ENCODE results near the gene SETD2. TPM values are rescaled to one million over a fixed set of nuclear protein-coding genes. Genes with fewer than 3 reads are reported as not detected.

SETD2 gene
- total and polyA plus RNA-seq, 2 experiments from 2014 or later, result 14.2 to 36.0 TPM

DNA sequence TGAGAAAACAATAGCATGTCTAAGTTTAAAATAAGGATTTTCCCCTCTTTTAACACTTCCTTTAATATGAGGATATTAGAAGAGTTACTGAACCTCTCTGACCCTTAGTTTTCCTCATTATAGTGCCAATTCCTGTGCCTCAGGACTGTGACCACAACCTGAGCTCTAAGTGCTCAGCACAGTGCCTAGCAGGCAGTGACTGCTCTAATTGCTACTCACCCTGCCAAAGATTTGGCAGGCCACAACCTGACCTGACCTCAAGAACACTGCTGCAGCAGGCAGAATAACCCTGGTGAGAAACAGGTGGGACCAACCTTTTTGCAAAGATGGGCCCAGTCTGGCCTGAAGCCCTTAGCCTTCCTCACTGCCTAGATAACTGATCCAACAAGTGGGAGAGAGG, 148.8 kb downstream of the SETD2 start:
- Histone ChIP-seq H3K4me3 (no peak overlapping the region), H3K4me1 (ENCODE audit: low read depth) (no peaks in the 10 kb centered on the region), H3K27ac (no peak overlapping the region), H3K36me3 (peaks cover 25% of the 10 kb centered on the region), H3K27me3 (no peaks in the 10 kb centered on the region), H3K9me3 (ENCODE audit: low read depth) (no peaks in the 10 kb centered on the region)
- DNase-seq (ENCODE audit: low read depth in 1 of 2, low spot score in 1 of 2), result no peak
- TF ChIP-seq, protein P1, sequence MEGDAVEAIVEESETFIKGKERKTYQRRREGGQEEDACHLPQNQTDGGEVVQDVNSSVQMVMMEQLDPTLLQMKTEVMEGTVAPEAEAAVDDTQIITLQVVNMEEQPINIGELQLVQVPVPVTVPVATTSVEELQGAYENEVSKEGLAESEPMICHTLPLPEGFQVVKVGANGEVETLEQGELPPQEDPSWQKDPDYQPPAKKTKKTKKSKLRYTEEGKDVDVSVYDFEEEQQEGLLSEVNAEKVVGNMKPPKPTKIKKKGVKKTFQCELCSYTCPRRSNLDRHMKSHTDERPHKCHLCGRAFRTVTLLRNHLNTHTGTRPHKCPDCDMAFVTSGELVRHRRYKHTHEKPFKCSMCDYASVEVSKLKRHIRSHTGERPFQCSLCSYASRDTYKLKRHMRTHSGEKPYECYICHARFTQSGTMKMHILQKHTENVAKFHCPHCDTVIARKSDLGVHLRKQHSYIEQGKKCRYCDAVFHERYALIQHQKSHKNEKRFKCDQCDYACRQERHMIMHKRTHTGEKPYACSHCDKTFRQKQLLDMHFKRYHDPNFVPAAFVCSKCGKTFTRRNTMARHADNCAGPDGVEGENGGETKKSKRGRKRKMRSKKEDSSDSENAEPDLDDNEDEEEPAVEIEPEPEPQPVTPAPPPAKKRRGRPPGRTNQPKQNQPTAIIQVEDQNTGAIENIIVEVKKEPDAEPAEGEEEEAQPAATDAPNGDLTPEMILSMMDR (IDR thresholded peaks at IDR 0.05; ENCODE audit: low read depth, low read length), result no peak

DNA sequence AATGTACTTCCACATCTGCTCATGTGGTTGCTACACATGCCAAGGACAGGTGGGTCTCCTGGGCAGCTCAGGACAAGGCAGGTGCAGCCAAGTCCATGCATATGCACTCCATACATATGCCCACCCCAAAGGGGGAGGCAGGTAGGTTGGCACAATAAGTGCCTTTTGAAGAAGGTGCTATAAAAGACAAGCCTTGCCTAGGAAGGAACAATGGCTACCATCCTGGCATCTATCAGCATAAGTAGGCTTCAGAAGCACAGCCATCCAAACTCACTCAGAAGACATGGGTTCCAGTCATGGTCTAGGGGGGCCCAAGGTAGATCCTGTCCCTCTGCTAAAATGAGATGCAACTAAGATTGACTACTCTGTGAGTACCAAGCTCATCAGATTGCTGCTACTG, 149.9 kb downstream of the SETD2 start:
- no peak for DNase-seq (ENCODE audit: low read depth in 1 of 2, low spot score in 1 of 2)
- Histone ChIP-seq H3K36me3 (peaks cover 14% of the 10 kb centered on the region), H3K4me1 (ENCODE audit: low read depth) (no peaks in the 10 kb centered on the region), H3K4me3 (no peak overlapping the region), H3K27me3 (no peaks in the 10 kb centered on the region), H3K9me3 (ENCODE audit: low read depth) (no peaks in the 10 kb centered on the region), H3K27ac (no peak overlapping the region)
- TF ChIP-seq, protein P1 (IDR thresholded peaks at IDR 0.05; ENCODE audit: low read depth, low read length), result no peak

DNA sequence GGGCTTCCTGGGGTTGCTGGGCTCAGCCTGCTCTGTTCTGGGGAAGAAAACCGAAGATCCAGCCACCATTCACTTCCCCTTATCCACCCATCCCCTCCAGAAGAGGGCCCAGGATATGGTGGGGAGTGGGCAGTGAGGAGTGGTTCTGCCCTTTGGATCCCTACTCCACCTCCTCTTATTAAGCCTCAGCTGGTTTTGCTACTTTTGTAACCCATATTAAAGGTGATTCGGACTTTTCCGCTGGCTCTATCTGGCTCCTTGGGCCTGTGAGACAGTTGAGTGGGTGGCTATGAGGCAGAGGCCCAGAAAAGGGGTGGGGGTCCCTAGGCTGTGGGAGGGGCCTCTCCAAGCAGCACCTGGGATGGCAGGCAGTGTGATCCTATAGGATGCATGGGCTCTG, 150.7 kb downstream of the SETD2 start:
- Histone ChIP-seq H3K27me3 (no peaks in the 10 kb centered on the region), H3K36me3 (peaks cover 9% of the 10 kb centered on the region), H3K9me3 (ENCODE audit: low read depth) (no peaks in the 10 kb centered on the region), H3K4me3 (no peak overlapping the region), H3K27ac (no peak overlapping the region), H3K4me1 (ENCODE audit: low read depth) (no peaks in the 10 kb centered on the region)
- TF ChIP-seq, protein P1 (IDR thresholded peaks at IDR 0.05; ENCODE audit: low read depth, low read length), result no peak
- no peak for DNase-seq (ENCODE audit: low read depth in 1 of 2, low spot score in 1 of 2)

DNA sequence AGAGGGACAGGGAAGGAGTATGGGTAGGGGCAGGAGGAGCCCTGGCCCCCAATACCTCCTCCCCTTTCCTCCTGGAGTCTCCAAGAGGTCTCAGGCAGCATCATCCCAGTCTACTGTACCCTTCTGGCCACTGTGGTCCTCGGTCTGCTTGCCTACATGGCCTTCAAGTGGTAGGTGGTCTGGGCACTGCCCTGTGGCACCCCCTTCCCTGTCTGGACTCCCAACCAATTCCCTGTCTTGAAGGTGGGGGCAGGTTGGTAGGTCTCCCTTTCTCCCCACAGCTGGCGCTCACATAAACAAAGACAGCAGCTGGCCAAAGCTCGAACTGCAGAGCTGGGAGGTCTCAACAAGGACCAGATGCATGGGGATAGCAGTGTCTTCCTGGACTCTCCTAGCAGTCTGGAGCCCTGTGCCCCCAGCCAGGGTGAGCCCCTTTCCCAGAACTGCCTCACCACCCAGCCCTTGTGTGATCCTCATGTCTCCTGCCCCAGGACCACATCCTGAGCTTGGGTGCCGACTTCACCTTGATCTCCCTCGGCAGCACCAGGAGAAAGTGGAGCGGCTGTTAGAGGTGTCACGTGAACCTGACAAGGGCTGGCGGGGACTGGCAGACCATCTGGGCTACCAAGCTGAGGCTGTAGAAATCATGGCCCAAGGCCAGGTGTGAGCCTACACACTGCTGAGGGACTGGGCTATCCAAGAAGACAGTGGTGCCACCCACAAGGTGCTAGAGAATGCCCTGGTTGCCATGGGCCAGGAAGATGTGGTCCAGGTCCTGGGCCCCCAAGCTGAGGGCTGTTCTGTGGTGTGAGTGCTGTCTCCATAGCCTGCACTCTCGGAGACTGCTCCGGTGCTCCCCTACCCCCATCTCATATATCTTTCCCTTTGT, 151.3 kb downstream of the SETD2 start:
- no peak for DNase-seq (ENCODE audit: low read depth in 1 of 2, low spot score in 1 of 2)
- Histone ChIP-seq H3K27ac (no peak overlapping the region), H3K36me3 (peaks cover 9% of the 10 kb centered on the region), H3K9me3 (ENCODE audit: low read depth) (no peaks in the 10 kb centered on the region), H3K4me3 (no peak overlapping the region), H3K4me1 (ENCODE audit: low read depth) (no peaks in the 10 kb centered on the region), H3K27me3 (no peaks in the 10 kb centered on the region)
- TF ChIP-seq, protein P1 (IDR thresholded peaks at IDR 0.05; ENCODE audit: low read depth, low read length), result no peak

DNA sequence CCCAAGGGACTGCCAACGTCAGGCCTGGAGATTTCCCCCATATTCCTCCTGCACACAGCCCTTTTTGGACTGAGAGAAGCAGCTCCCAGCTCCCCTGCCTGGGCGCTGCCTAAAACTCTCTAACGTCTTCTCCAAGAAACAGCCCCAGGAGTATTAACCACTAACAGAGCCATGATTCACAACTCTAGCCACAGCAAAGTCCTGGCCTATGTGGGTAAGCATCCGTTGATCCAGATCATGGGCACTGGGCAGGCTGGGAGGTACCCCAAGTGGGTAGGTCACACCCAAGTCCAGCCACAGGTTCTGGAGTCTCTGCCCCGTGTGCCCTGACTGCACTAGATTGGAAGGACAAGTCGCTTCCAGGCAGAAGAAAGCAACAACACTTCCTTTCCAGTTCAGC, 152.5 kb downstream of the SETD2 start:
- H3K4me3 ChIP-seq, result no peak overlapping the region
- no peaks in the 10 kb centered on the region for H3K9me3 ChIP-seq (ENCODE audit: low read depth)
- DNase-seq (ENCODE audit: low read depth in 1 of 2, low spot score in 1 of 2), result no peak
- TF ChIP-seq, protein P1 (IDR thresholded peaks at IDR 0.05; ENCODE audit: low read depth, low read length), result no peak
- peaks cover 3% of the 10 kb centered on the region for H3K36me3 ChIP-seq
- H3K27ac ChIP-seq, result no peak overlapping the region
- no peaks in the 10 kb centered on the region for H3K27me3 ChIP-seq
- no peaks in the 10 kb centered on the region for H3K4me1 ChIP-seq (ENCODE audit: low read depth)
